Thymus (tissue), 11 donors: ENCODE measurements around the gene BEST1. TPM values are rescaled to one million over a fixed set of nuclear protein-coding genes. Genes with fewer than 3 reads are reported as not detected.

Experiments used
- DNase-seq, 9 donors: peaks; one replicate each; pipeline ENCODE4 v3.0.0-alpha.2; 2013; ENCODE audit warnings: low spot score in 9 of 9, low read depth in 6 of 9, missing footprints in 1 of 9
- H3K27ac ChIP-seq, 2 donors: one replicate each; pipeline ENCODE4 v1.5.1; 2013; ENCODE audit warnings: control low read depth in 1 of 2, low read depth in 1 of 2, low read length in 1 of 2, mild to moderate bottlenecking in 1 of 2, moderate library complexity in 1 of 2
- H3K27me3 ChIP-seq, 2 donors: one replicate each; pipeline ENCODE4 v1.5.1; 2013; ENCODE audit warnings: low read length in 1 of 2; ENCODE audit not compliant: control insufficient read depth in 2 of 2, insufficient read depth in 1 of 2
- H3K36me3 ChIP-seq, 2 donors: one replicate each; pipeline ENCODE4 v1.5.1; 2013; ENCODE audit warnings: low read length in 1 of 2, mild to moderate bottlenecking in 1 of 2, moderate library complexity in 1 of 2; ENCODE audit not compliant: control insufficient read depth in 2 of 2, insufficient read depth in 2 of 2
- H3K4me1 ChIP-seq, 2 donors: one replicate each; pipeline ENCODE4 v1.5.1; 2013; ENCODE audit warnings: low read length in 2 of 2; ENCODE audit not compliant: control insufficient read depth in 2 of 2, insufficient read depth in 2 of 2
- H3K4me3 ChIP-seq, 2 donors: one replicate each; pipeline ENCODE4 v1.5.1; 2013; ENCODE audit warnings: low read length in 2 of 2, control low read depth in 1 of 2, mild to moderate bottlenecking in 1 of 2
- H3K9me3 ChIP-seq, 2 donors: one replicate each; pipeline ENCODE4 v1.5.1; 2013; ENCODE audit warnings: low read length in 1 of 2, mild to moderate bottlenecking in 1 of 2; ENCODE audit not compliant: control insufficient read depth in 2 of 2, insufficient read depth in 1 of 2
- WGBS: extraction: QIAGEN DNeasy Blood & Tissue Kit; methylation state at CpG from one replicate; pipeline ENCODE4 v1.1.7; 2013; 5-methylcytosine and 5-hydroxymethylcytosine counted together
- polyA plus RNA-seq: library from polyadenylated mRNA; stranded (reverse); fragments of 200-250 nt; gene quantifications from one replicate; pipeline ENCODE4 v1.2.3, GENCODE V29; 2013
- total RNA-seq: library from RNA; stranded (reverse); fragments of 120-200 nt; gene quantifications from one replicate; pipeline ENCODE4 v1.2.4, GENCODE V29; 2013
- donor health status: healthy.

Gene BEST1
- total and polyA plus RNA-seq, 2 donors = 0.47 to 3.3 TPM

DNA sequence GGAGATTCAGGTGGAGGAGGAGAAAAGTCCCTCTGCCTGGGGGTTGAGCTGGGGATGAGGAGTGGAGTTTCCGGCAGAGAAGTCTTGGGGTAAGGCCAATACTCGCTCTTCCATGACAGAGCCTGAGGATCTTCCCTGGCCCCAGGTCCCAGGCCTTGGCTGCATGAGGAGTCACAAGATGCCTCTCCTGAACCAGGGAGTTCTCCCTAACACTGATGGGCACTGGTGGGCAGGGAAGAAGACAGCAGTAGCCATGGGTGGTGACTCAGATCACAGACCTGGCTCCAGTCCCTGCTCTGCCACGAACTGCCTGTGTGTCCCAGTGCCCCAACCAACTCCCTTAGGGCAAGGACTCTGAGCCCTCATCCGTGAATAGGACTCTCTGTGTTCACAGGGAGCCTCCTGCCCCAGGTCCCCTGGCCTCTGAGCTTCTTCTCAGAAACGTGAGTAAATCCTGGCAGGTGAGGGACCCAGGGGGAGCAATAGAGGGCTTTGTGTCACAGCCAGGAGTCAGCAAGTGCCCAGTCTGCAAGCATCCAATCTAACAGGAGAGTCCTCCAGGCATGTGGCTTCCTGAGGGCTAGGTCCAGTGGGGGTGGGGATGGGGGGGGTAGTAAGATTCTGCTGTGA is 62.8 kb downstream of the BEST1 start:
- no peaks in the 10 kb centered on the region for H3K36me3 ChIP-seq
- no peak overlapping the region for H3K4me3 ChIP-seq
- WGBS = 91% methylated on average over 5 of the region's 5 CpGs
- H3K27me3 ChIP-seq = no peaks in the 10 kb centered on the region
- no peak for DNase-seq
- no peaks in the 10 kb centered on the region for H3K4me1 ChIP-seq
- H3K9me3 ChIP-seq = no peaks in the 10 kb centered on the region
- no peak overlapping the region for H3K27ac ChIP-seq

Other genes with a start within 250 kb of the BEST1 start
- 0.09 TPM for gene MYRF, start 197.7 kb upstream of the BEST1 start, total RNA-seq
- 0.62 TPM for gene MYRF, start 197.7 kb upstream of the BEST1 start, polyA plus RNA-seq
- 161 TPM for gene TMEM258, start 157.8 kb upstream of the BEST1 start, total RNA-seq
- gene TMEM258, start 157.8 kb upstream of the BEST1 start, polyA plus RNA-seq = 148 TPM
- gene FEN1, start 157.4 kb upstream of the BEST1 start, total RNA-seq = 84.1 TPM
- 10.0 TPM for gene FEN1, start 157.4 kb upstream of the BEST1 start, polyA plus RNA-seq
- gene FADS1, start 133.3 kb upstream of the BEST1 start, total RNA-seq = 12.9 TPM
- gene FADS1, start 133.3 kb upstream of the BEST1 start, polyA plus RNA-seq = 4.4 TPM
- gene FADS2, start 122.1 kb upstream of the BEST1 start, total RNA-seq = 39.5 TPM
- gene FADS2, start 122.1 kb upstream of the BEST1 start, polyA plus RNA-seq = 11.2 TPM
- gene FADS3, start 58.8 kb upstream of the BEST1 start, total RNA-seq = 4.7 TPM
- 19.3 TPM for gene FADS3, start 58.8 kb upstream of the BEST1 start, polyA plus RNA-seq
- gene RAB3IL1, start 32.8 kb upstream of the BEST1 start, total RNA-seq = 3.6 TPM
- gene RAB3IL1, start 32.8 kb upstream of the BEST1 start, polyA plus RNA-seq = 14.2 TPM
- gene FTH1, start 17.3 kb downstream of the BEST1 start, total RNA-seq = 326 TPM
- gene FTH1, start 17.3 kb downstream of the BEST1 start, polyA plus RNA-seq = 3,415 TPM
- gene INCENP, start 173.7 kb downstream of the BEST1 start, total RNA-seq = 24.7 TPM
- gene INCENP, start 173.7 kb downstream of the BEST1 start, polyA plus RNA-seq = 5.2 TPM
- 1.6 TPM for gene SCGB1D1, start 239.9 kb downstream of the BEST1 start, total RNA-seq
- gene SCGB1D1, start 239.9 kb downstream of the BEST1 start, polyA plus RNA-seq = 9.3 TPM